AG04450 (cell line): ENCODE data around the gene CABP5. TPM values are rescaled to one million over a fixed set of nuclear protein-coding genes. Genes with fewer than 3 reads are reported as not detected.

Source experiments
- CTCF ChIA-PET: fragments of 300-600, 350-600 bp; formaldehyde crosslinking; extraction: SDS; loops from one replicate; lab custom pipeline; 2022; ENCODE audit warnings: antibody characterized with exemption, inconsistent platforms; lab: Charles Lee
- POLR2A ChIA-PET: fragments of 350-600 bp; formaldehyde crosslinking; extraction: SDS; loops from one replicate; lab custom pipeline; 2021; ENCODE audit warnings: antibody characterized with exemption, inconsistent platforms; lab: Yijun Ruan, JAX
- DNase-seq: peaks from one replicate; pipeline ENCODE4 v3.0.0-alpha.2; 2011; ENCODE audit warnings: low read depth, low spot score
- H3K27ac ChIP-seq: one replicate; pipeline ENCODE4 v1.5.1; 2012; ENCODE audit warnings: low read depth, low read length, control low read depth
- H3K27me3 ChIP-seq: one replicate; pipeline ENCODE4 v1.6.0; 2012; ENCODE audit warnings: low read length; ENCODE audit not compliant: control insufficient read depth, insufficient read depth
- H3K4me3 ChIP-seq: 2 replicates; pipeline ENCODE4 v1.5.1; 2011; ENCODE audit warnings: mild to moderate bottlenecking, low read depth, low read length, control low read depth
- H3K9me3 ChIP-seq: 2 replicates; pipeline ENCODE4 v1.5.1; 2012; ENCODE audit warnings: low read length; ENCODE audit not compliant: control insufficient read depth, insufficient read depth
- polyA plus RNA-seq: library from polyadenylated mRNA; depleted of rRNA; stranded (reverse); fragments of >200 nt; gene quantifications from 2 replicates; pipeline ENCODE4 v1.2.3, GENCODE V29; 2011
- TF ChIP-seq, protein P1 (sequence below): IDR thresholded peaks from 2 replicates; pipeline ENCODE4 v1.5.1; 2011; ENCODE audit warnings: low read depth, low read length, control low read depth, inconsistent platforms

The CABP5 gene
- polyA plus RNA-seq, 1 experiment: not detected

DNA sequence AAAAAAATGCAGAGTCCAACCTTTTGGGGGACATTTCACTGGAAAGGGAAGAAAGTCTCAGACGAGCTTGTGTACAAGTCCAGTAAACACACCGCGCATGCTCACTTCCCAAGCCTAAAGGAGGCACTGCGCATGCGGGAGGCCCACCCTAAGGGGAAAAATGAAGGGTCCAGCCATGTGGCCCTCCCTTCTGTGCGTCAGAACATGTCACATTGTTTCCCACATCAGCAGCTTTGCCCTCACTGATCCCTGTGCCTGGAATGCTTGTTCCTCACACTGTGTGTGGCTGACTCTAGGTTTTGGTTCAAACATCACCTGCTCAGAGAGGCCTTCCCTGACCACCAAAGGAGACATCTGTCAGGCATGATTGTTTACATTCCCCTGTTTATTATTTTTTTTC is 45.1 kb downstream of the CABP5 start:
- Histone ChIP-seq H3K27ac (no peak overlapping the region), H3K27me3 (no peaks in the 10 kb centered on the region), H3K9me3 (no peaks in the 10 kb centered on the region), H3K4me3 (no peak overlapping the region)
- ChIA-PET CTCF (interaction anchor here (0.6 kb wide), 1 partner anchor 635 kb away, joined by 4 read pairs; no protein-coding TSS in a partner anchor), POLR2A (no interaction called here)
- TF ChIP-seq, protein P1, sequence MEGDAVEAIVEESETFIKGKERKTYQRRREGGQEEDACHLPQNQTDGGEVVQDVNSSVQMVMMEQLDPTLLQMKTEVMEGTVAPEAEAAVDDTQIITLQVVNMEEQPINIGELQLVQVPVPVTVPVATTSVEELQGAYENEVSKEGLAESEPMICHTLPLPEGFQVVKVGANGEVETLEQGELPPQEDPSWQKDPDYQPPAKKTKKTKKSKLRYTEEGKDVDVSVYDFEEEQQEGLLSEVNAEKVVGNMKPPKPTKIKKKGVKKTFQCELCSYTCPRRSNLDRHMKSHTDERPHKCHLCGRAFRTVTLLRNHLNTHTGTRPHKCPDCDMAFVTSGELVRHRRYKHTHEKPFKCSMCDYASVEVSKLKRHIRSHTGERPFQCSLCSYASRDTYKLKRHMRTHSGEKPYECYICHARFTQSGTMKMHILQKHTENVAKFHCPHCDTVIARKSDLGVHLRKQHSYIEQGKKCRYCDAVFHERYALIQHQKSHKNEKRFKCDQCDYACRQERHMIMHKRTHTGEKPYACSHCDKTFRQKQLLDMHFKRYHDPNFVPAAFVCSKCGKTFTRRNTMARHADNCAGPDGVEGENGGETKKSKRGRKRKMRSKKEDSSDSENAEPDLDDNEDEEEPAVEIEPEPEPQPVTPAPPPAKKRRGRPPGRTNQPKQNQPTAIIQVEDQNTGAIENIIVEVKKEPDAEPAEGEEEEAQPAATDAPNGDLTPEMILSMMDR: no peak
- no peak for DNase-seq

DNA sequence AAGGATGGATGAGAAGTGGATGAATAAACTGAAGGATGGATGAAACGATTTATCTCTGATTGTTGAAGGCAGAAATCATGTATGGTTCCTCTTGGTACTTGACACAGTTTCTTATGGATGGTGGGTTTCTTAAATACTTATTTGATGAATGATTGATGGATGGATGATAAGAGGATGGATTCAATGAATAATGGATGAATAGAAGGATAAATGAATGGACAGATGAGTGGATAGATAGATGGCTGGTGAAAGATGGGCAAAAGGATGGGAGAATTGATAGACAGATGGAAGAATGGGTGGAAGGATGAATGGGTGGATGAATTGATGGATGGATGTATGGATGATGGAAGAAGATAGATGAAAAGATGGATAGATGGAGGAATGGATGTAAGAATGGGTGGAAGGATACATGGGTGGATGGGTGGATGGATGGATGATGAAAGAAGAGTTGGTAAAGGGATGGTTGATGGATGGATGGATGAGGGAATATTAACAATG is 47.6 kb downstream of the CABP5 start:
- Histone ChIP-seq H3K27ac (no peak overlapping the region), H3K4me3 (no peak overlapping the region), H3K27me3 (no peaks in the 10 kb centered on the region), H3K9me3 (no peaks in the 10 kb centered on the region)
- POLR2A ChIA-PET: no interaction called here
- CTCF ChIA-PET: no interaction called here
- no peak for DNase-seq
- TF ChIP-seq, protein P1: no peak

DNA sequence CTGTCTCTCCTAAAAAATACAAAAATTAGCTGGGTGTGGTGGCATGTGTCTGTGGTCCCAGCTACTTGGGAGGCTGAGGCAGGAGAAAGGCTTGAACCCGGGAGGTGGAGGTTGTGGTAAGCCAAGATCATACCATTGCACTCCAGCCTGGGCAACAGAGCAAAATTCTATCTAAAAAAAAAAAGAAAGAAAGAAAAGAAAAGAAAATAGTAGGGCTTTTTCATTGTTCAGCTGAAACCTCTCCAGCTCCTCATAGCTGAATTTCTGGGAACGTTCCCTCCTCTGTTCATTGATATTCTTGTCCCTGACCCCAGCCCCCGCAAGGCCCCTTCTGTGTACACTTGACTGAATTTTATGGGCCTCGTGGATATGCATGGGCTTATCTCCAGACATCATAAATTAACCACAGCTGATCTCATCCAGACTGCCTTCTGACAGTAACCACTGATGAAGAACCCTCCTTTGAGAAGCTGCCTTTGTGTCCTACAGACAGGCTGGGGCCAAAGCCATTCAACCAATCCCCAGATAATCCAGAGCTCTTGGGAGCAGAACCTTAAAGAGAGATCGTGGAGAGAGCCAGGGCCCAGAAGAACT is 49.6 kb downstream of the CABP5 start, which contains the start of gene ELSPBP1:
TSS of gene ELSPBP1 (plus strand) at position 424 of the 594 bp plus-strand sequence. CDS start 14,036 bp downstream, outside the sequence.
- no peak for DNase-seq
- Histone ChIP-seq H3K27me3 (peaks cover 4% of the 10 kb centered on the region), H3K9me3 (no peaks in the 10 kb centered on the region), H3K4me3 (no peak within 1 kb of the TSS), H3K27ac (no peak within 1 kb of the TSS)
- TF ChIP-seq, protein P1: no peak
- ChIA-PET POLR2A (no interaction called here), CTCF (interaction anchor here (0.6 to 1.7 kb wide), 2 partner anchors 31 to 191 kb away, joined by 3 to 5 read pairs; no protein-coding TSS in a partner anchor)

DNA sequence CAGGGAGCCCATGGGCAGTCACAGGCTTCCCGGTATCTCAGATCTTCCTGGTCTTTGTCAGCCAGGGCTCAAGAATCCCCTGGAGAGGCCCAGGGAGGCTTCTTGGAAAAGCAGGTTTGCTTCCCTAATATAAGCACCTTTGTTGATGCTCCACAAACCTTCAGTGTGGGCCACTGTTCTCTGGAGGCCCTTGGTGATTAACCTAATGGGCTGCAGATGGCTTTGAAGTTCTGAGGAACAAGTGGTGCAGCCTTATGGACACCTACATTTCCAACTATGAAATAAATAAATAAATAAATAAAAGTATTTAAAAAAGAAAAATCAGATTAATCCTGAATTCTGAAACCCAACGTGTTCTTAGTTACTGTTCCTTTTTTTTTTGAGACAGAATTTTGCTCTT is 51.8 kb downstream of the CABP5 start, which contains the start of gene BSPH1:
TSS of gene BSPH1 (minus strand) at position 101 of the 400 bp plus-strand sequence. CDS start at position 12, 89 bp downstream.
- DNase-seq: no peak
- CTCF ChIA-PET: no interaction called here
- H3K9me3 ChIP-seq: no peaks in the 10 kb centered on the region
- no peak within 1 kb of the TSS for H3K27ac ChIP-seq
- H3K4me3 ChIP-seq: no peak within 1 kb of the TSS
- TF ChIP-seq, protein P1: no peak
- H3K27me3 ChIP-seq: peaks cover 4% of the 10 kb centered on the region
- POLR2A ChIA-PET: no interaction called here

DNA sequence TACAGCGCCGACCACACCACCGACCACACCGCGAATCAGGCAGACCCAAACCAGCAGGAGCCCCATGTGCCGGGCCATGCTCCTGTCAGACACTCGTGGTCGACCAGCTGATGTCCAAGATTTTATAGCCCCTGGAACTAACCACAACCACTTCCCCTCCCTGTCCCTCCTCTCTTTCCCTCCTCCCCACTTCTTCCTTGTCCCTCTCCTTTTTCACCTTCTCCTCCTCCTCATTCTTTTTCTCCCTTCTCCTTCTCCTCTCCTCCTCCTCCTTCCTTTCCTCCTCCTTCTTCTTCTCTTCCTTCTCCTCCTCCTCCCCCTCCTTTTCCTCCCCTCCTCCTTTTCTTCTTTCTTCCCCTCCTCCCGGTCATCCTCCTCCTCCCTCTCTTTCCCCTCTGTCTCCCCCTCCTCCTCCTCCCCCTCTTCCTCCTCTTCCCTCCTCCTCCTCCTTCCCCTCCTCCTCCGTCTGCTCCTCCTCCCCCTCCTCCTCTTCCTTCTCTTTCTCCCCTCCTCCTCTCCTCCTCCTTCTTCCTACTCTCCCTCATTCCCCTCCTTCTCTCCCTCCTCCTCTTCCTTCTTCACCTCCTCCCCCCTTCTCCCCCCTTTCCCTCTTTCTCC is 52.6 kb downstream of the CABP5 start:
- TF ChIP-seq, protein P1: no peak
- H3K27me3 ChIP-seq: peaks cover 8% of the 10 kb centered on the region
- no peaks in the 10 kb centered on the region for H3K9me3 ChIP-seq
- ChIA-PET CTCF (no interaction called here), POLR2A (no interaction called here)
- H3K27ac ChIP-seq: no peak overlapping the region
- DNase-seq: no peak
- H3K4me3 ChIP-seq: no peak overlapping the region
